SU-DHL-6 (cell line): ENCODE results near the gene SGPL1.

ENCODE experiments used
- H2AFZ ChIP-seq: fragments of 200-600 bp; sonication (generic); 2 replicates; pipeline ENCODE4 v1.6.1; 2014; ENCODE audit warnings: low read depth, mild to moderate bottlenecking, moderate library complexity, mixed read lengths, antibody characterized with exemption, low read length; ENCODE audit not compliant: severe bottlenecking
- H3F3A ChIP-seq: fragments of 200-600 bp; shearing (Covaris generic); 2 replicates; pipeline ENCODE4 v1.6.0; 2016; ENCODE audit warnings: antibody characterized with exemption, mild to moderate bottlenecking; ENCODE audit not compliant: insufficient read depth
- H3K27ac ChIP-seq: fragments of 200-600 bp; sonication (generic); 2 replicates; pipeline ENCODE4 v1.5.1; 2016; ENCODE audit warnings: low read depth, mild to moderate bottlenecking, low read length, moderate library complexity, mixed read lengths
- H3K27me3 ChIP-seq: fragments of 200-600 bp; sonication (generic), shearing (Covaris generic); 2 replicates; pipeline ENCODE4 v1.6.0; 2014; ENCODE audit warnings: mild to moderate bottlenecking, low read length
- H3K36me3 ChIP-seq: fragments of 200-600 bp; sonication (generic); 2 replicates; pipeline ENCODE4 v1.6.1; 2014; ENCODE audit warnings: mild to moderate bottlenecking, low read length, mixed read lengths
- H3K4me2 ChIP-seq: fragments of 300-600, 200-600 bp; shearing (Covaris generic), sonication (generic); 2 replicates; pipeline ENCODE4 v1.6.0; 2014; ENCODE audit warnings: low read length, low read depth, mild to moderate bottlenecking; ENCODE audit not compliant: poor library complexity, severe bottlenecking
- H3K4me3 ChIP-seq: fragments of 200-600 bp; sonication (generic); 2 replicates; pipeline ENCODE4 v1.5.1; 2014; ENCODE audit warnings: antibody characterized with exemption, low read length, mild to moderate bottlenecking, mixed read lengths; ENCODE audit not compliant: insufficient read depth, poor library complexity, severe bottlenecking
- H3K79me2 ChIP-seq: fragments of 200-600 bp; sonication (generic); 2 replicates; pipeline ENCODE4 v1.6.1; 2014; ENCODE audit warnings: mild to moderate bottlenecking, low read length, moderate library complexity; ENCODE audit not compliant: insufficient read depth
- H3K9ac ChIP-seq: fragments of 200-600 bp; sonication (generic); 2 replicates; pipeline ENCODE4 v1.7.0; 2014; ENCODE audit warnings: mild to moderate bottlenecking, low read length
- H3K9me2 ChIP-seq: fragments of 200-600 bp; sonication (generic); replicated peaks from 2 replicates; pipeline ENCODE4 v1.6.1; 2014; ENCODE audit warnings: low read length; ENCODE audit not compliant: insufficient read depth
- H3K9me3 ChIP-seq: fragments of 200-600 bp; sonication (generic); 2 replicates; pipeline ENCODE4 v1.6.1; 2014; ENCODE audit warnings: low read length, mixed read lengths; ENCODE audit not compliant: insufficient read depth
- H4K20me1 ChIP-seq: fragments of 200-600 bp; sonication (generic); 2 replicates; pipeline ENCODE4 v1.6.1; 2014; ENCODE audit warnings: low read depth, mild to moderate bottlenecking, antibody characterized with exemption, low read length, moderate library complexity, mixed read lengths
- EZH2phosphoT487 ChIP-seq: fragments of 200-600 bp; sonication (generic), shearing (Covaris generic); conservative IDR thresholded peaks from 2 replicates; pipeline ENCODE4 v1.6.1; 2018; ENCODE audit warnings: mild to moderate bottlenecking, antibody characterized with exemption, low read length, moderate library complexity, mixed read lengths
- TF ChIP-seq, protein P1 (sequence below): fragments of 200-600 bp; sonication (generic); IDR thresholded peaks from one replicate; pipeline ENCODE4 v1.5.1; 2017; ENCODE audit warnings: antibody characterized with exemption, mild to moderate bottlenecking, low read length, moderate library complexity; ENCODE audit not compliant: insufficient read depth, poor library complexity, severe bottlenecking

The SGPL1 gene

DNA sequence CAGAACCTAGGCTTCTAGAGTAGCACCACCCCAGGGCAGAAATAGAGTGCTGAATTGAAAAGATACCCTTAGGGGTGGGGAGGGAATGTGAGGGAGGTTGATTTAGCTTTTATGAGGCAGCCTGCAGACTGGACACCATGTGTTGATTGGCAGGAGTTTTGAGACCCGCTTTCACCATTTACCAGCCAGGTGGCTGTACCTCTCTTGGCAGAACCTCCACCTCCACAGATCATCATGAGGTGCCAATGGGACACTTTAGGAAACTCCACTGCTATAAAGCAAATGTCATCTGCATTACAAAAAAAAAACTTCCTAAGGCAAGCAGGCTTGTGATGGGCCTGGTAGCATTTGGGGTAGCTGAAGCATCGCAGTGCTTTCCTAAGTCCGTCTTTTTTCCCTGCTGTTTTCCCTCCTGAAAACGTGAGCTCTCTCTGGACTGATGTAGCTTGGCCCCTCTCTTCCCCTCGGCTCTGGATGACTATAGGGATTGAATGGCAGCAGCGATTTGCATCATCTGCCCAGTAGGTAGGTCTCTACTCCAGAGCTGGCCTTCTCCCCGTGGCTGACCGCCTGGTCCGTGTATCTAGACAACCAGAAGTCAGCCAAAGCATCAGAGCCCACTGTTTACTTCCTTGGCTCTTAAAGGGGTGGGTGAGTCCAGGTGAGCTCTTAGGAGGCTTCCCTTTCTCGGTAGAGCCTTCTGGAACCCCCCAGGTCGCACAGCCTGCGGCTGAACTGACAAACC is 71.3 kb downstream of the SGPL1 start:
- Histone ChIP-seq H3K36me3 (peaks cover 4% of the 10 kb centered on the region; the same call in 1 of the 2 replicates), H3K9me3 (no peaks in the 10 kb centered on the region), H3K9me2 (no peaks in the 10 kb centered on the region), H3K4me3 (peak overlapping the region; percentile 63), H3K79me2 (no peaks in the 10 kb centered on the region), H4K20me1 (no peaks in the 10 kb centered on the region), H2AFZ (peak overlapping the region; percentile 97), H3K4me2 (peak overlapping the region; percentile 92), H3F3A (no peaks in the 10 kb centered on the region), H3K9ac (peak overlapping the region; percentile 67), H3K27ac (0 out of 2 replicates have a peak overlapping the region, but pooled peaks have one; percentile 56), H3K27me3 (no peaks in the 10 kb centered on the region)
- TF ChIP-seq, protein P1, sequence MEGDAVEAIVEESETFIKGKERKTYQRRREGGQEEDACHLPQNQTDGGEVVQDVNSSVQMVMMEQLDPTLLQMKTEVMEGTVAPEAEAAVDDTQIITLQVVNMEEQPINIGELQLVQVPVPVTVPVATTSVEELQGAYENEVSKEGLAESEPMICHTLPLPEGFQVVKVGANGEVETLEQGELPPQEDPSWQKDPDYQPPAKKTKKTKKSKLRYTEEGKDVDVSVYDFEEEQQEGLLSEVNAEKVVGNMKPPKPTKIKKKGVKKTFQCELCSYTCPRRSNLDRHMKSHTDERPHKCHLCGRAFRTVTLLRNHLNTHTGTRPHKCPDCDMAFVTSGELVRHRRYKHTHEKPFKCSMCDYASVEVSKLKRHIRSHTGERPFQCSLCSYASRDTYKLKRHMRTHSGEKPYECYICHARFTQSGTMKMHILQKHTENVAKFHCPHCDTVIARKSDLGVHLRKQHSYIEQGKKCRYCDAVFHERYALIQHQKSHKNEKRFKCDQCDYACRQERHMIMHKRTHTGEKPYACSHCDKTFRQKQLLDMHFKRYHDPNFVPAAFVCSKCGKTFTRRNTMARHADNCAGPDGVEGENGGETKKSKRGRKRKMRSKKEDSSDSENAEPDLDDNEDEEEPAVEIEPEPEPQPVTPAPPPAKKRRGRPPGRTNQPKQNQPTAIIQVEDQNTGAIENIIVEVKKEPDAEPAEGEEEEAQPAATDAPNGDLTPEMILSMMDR = no peak
- TF ChIP-seq EZH2phosphoT487 = no peak

DNA sequence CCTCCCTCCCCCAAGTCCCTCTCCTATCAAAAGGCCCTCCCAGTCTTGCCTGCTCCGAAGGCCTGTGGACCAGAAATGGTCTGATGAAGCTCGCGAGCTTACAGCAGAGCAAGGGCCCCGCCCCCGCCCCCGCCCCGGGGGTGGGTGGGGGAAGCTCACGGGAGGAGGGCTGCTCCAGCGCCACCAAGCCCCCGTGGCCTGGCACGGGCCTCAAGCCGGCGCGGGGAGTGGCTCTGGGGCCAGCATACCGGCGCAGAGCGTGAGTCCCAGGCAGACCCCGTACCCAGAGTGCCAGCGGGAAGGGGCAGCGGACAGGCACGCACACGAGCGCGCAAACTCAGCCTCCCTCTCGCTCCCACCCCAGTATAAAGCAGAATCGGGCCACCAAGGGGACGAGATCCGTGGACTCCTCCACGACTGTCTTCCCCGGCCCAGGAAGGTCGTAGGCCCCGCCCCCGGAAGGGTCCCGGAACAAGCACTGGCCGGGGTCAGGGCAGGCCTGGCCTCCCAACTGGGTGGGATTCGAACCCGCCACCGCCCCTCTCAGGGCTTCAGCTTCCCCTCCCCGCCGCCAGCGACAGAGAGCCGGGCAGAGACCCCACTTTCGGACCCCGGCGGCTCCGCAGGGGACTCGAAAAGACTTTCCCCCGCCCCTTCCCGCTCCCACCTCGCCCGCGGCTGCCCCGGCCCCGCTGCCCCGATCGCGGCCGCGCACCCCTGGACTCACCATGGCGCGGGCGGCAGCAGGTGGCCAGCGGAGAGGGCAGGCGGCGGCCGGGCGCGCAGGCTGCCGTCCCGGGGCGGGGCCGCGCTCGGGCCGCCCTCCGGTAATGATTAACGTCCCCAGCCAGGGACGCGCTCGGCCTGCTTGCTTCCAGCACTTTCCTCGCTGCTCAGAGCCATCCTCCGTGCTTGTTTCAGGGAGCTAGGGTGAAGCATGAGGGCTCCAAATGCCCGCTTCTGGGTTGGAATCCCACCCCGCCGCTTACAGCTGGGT is 72.4 kb downstream of the SGPL1 start, which contains the start of gene PCBD1:
Gene PCBD1 (minus strand): TSS at position 762 of the 997 bp plus-strand sequence. CDS start 32 bp downstream, at position 730.
- Histone ChIP-seq H3K4me2 (peak within 1 kb of the TSS; percentile 92), H3K79me2 (no peaks in the 10 kb centered on the region), H3K36me3 (peaks cover 4% of the 10 kb centered on the region; the same call in 1 of the 2 replicates), H3K9me3 (no peaks in the 10 kb centered on the region), H4K20me1 (no peaks in the 10 kb centered on the region), H3K4me3 (peak within 1 kb of the TSS; percentile 63), H3K27me3 (no peaks in the 10 kb centered on the region), H3K9ac (peak within 1 kb of the TSS; percentile 67), H3K9me2 (no peaks in the 10 kb centered on the region), H2AFZ (peak within 1 kb of the TSS; percentile 97), H3F3A (no peaks in the 10 kb centered on the region), H3K27ac (peak within 1 kb of the TSS; percentile 56)
- no peak for TF ChIP-seq EZH2phosphoT487
- TF ChIP-seq, protein P1 = no peak

DNA sequence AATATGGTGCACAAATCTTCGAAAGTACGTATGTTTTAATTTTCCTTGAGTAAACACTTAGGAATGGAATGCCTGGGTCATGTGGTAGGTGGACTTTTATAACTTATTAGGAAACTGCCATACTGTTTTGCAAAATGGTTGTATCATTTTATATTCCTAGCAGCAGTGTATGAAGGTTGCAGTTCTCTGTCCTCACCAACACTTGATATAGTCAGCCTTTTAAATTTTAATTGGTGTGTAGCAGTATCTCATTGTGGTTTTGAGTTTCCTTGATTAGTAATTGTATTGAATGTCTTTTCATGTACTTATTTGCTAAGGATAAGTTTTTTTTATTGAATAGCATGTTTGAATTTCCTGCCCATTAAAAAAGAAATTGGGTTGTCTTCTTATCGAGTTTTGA is 73.5 kb downstream of the SGPL1 start:
- Histone ChIP-seq H3K36me3 (peaks cover 4% of the 10 kb centered on the region; the same call in 1 of the 2 replicates), H2AFZ (peak overlapping the region; percentile 97), H3F3A (no peaks in the 10 kb centered on the region), H3K79me2 (no peaks in the 10 kb centered on the region), H3K4me2 (peak overlapping the region; percentile 92), H3K27me3 (no peaks in the 10 kb centered on the region), H4K20me1 (no peaks in the 10 kb centered on the region), H3K9ac (no peak overlapping the region), H3K9me3 (no peaks in the 10 kb centered on the region), H3K27ac (no peak overlapping the region), H3K4me3 (peak overlapping the region; percentile 63), H3K9me2 (no peaks in the 10 kb centered on the region)
- TF ChIP-seq, protein P1 = no peak
- TF ChIP-seq EZH2phosphoT487 = no peak
